NCI-H1417 (cell line): Measurements from ENCODE around the gene TMTC4.
"Not testable (repeated sequence)": the region's sequence is repeated elsewhere in the genome, so short reads cannot be mapped to it uniquely, and the experiment has no call there.

ENCODE experiments used
- DNase-seq, 3 experiments: peaks; one replicate each; lab custom pipeline; 2025; lab: John Stamatoyannopoulos, UW

TMTC4 gene

GRCh38 chr13:100627120-100627519 is 47.5 kb downstream of the TMTC4 start:
- no peak for DNase-seq

- no peak for DNase-seq
These were observed 49.1 kb downstream of the TMTC4 start for GRCh38 chr13:100625447-100625846.

DNA sequence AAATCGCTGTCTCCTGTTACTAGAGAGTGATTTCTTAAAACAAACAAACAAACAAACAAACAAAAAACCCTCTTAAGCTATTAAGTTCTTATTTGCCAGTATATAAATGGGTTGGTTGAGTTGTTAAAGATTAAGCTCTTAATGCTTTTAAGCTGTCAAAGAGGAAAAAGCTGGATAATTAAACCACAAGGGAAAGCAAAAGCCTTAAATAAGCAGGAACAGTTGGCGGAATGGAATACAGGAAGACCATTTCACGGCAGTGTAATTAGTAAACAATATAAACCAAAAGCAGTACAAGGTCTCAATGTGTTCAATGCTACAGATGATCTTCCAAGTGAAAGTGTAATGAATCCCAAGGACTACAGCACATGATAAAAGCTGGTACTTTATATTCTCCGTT is 53.8 kb downstream of the TMTC4 start:
- no peak for DNase-seq

DNA sequence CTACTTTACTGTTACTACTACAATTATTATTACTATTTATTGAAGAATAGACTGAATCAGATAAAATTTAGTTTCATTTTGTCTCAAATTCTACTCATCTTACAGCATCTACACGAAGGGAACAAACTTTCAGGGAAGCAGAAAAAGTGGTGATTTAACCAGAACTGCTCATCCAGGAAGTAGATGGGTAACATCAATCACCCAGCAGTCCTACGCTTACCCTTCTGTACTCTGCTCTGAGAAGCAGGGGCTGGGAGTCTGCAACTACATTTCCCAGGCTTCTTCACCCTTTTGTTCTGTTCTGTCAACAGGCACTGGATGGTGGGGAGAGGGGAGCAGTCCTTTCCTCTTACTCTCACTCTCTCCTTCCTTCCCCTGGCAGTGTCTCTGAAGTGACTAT is 54.7 kb downstream of the TMTC4 start:
- no peak for DNase-seq

GRCh38 chr13:100618897-100619296 is 55.7 kb downstream of the TMTC4 start:
- not testable (repeated sequence) for DNase-seq

- no peak for DNase-seq
These were observed 61.6 kb downstream of the TMTC4 start for GRCh38 chr13:100613031-100613430.

DNA sequence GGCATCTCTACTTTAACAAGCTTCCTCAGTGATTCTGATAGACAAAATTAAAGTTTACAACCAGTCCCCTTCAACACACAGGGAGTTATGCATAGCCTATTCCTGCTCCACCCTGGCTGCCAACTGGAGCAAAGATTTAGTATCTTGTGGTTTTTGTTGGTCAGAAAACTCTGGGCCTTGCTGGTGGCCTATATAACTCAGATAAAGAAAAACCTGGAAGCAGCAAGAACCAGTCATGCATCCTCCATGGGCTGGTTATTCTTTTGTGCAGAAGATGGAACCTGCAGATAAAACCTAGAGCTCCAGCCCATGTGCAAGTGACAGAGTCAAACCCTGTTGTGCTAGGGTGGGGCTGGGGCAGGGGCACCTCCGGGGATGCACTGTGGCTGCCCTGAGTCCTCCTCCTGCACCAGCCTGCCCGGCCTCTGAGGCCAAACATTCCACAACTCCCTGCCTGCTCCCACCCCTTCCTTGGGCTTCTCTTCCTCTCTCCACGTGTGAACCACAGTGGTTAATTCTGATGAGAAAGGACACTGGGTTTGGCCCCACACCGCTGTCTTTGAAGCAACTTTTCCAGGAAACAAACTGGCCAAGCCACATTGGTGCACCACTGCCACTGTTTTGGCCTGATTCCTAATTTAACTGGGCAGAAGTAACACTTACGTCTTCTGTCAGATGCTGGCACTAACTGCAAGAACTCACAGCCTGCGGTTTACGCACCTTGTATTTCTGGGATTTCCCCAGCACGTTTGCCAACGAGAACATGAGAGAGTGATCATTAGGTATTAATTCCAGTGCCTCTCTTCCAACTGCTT is 62.7 kb downstream of the TMTC4 start:
- no peak for DNase-seq

GRCh38 chr13:100610391-100611347 is 63.9 kb downstream of the TMTC4 start:
- DNase-seq: no peak

- no peak for DNase-seq
These were observed 65.7 kb downstream of the TMTC4 start for GRCh38 chr13:100608906-100609305.

DNA sequence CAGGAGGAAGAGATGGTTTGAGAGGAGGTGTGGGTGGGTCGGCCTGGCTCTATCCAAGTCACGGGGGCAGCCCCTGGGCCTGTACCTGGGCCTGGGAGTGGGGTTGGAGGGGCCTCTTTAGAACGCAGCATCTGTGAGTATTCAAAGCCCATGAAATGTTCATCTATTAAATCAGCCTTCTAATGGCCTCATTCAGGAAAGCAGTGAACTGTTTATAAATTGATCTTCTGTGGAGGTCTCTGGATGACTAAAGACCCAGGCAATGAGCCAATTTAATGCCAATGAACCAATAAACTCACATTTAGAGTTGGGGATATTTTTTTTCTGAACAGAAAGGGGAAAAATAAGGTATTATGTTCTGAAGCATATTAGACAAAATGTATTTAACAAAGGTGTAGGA is 66.1 kb downstream of the TMTC4 start:
- no peak for DNase-seq

GRCh38 chr13:100604918-100605710 is 69.5 kb downstream of the TMTC4 start:
- no peak for DNase-seq

DNA sequence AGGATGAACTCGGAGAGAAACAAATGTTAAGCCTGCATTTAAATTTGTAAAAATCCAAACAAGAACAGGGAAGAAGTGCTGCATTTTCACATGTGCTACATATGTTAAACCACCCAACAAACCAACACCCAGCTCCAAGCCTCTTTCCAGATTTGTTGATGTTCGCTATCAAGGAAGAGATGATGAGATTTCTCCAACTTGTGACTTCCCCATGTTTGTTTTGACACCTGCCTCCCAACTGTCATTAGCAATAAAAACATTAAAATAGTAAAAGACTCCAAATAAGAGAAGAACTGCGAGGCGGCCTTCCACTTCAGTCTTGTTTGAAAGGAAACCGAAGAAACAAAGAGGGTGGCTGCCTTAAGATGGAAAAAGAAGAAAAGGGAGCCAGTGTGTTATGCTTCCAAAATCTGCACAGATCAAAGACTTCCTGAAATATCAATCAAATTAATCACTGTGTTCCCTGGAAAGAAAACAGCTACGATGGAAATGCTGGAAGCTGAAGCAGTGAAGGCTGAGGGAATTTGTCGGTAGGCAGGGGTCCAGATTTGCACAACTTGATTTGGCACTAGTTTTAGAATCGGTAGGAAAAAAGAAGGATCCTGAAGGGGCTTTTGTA is 72.0 kb downstream of the TMTC4 start:
- no peak for DNase-seq

- DNase-seq: no peak
These were observed 72.9 kb downstream of the TMTC4 start for GRCh38 chr13:100601716-100602115.

- DNase-seq: no peak
These were observed 73.7 kb downstream of the TMTC4 start for GRCh38 chr13:100600915-100601314.

- no peak for DNase-seq
These were observed 74.1 kb downstream of the TMTC4 start for GRCh38 chr13:100600461-100600860.

GRCh38 chr13:100597253-100597652 is 77.3 kb downstream of the TMTC4 start:
- DNase-seq: no peak

- no peak for DNase-seq
These were observed 78.1 kb downstream of the TMTC4 start for GRCh38 chr13:100596516-100596915.

- no peak for DNase-seq
These were observed 79.9 kb downstream of the TMTC4 start for GRCh38 chr13:100594731-100595130.

DNA sequence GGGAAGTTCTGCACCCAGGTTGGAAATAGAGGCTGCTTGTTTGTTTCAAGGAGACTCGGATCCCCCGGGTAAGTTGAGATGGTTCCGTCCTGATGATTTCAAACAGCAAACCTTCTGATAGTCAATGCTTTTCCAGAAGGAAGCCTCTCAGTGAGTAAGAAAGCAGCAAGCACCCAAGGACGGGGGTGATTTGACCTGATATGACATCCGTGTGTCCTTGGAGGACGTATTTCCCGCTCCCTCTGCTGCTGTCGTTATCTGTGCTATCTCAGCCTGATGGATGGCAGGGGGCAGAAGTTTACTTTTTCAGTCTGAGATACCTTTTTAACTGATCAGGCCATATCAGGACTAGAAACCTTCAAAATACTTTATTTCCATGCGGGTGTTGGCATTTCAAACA is 80.3 kb downstream of the TMTC4 start:
- no peak for DNase-seq

DNA sequence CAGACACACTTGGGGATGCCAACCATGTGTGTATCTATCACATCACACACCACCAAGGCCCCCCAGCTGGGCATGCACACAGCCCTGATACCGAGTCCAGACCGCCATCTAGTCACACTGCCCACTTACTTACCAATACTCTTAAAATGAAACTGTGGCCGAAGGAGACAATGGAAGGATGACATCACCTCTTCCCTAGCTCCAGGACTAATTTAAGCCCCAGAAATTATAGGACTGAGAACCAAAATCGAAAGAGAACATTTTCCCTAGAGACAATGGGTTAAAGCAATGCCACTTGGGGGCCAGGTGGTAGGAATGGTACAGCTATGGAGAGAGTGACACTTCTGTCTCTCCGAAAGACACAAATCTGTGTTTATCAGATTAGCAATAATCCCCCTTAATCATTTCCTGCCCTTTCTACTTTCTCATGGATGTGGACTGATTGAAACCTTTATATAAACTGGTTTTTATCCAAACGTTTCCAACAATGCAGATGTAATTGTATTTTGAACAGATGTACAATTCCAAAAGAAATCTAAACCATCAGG is 85.3 kb downstream of the TMTC4 start:
- DNase-seq: peak in 1 of 3 experiments; percentile 61
